Activated naive CD8-positive, alpha-beta T cell (primary cell): ENCODE measurements around the gene PTGIS.

Experiments
- H3K27ac Mint-ChIP-seq: one replicate; pipeline ENCODE4 v1.8.0; 2021; ENCODE audit warnings: mixed read lengths
- H3K27me3 Mint-ChIP-seq: one replicate; pipeline ENCODE4 v1.8.0; 2021; ENCODE audit warnings: mixed read lengths
- H3K36me3 Mint-ChIP-seq: one replicate; pipeline ENCODE4 v1.8.0; 2021; ENCODE audit warnings: mixed read lengths
- H3K4me1 Mint-ChIP-seq: one replicate; pipeline ENCODE4 v1.8.0; 2021; ENCODE audit warnings: low read depth, mixed read lengths
- H3K4me3 Mint-ChIP-seq: one replicate; pipeline ENCODE4 v1.8.0; 2021; ENCODE audit warnings: mild to moderate bottlenecking, mixed read lengths
- H3K9me3 Mint-ChIP-seq: one replicate; pipeline ENCODE4 v1.8.0; 2021; ENCODE audit warnings: low read depth, mixed read lengths

PTGIS gene

DNA sequence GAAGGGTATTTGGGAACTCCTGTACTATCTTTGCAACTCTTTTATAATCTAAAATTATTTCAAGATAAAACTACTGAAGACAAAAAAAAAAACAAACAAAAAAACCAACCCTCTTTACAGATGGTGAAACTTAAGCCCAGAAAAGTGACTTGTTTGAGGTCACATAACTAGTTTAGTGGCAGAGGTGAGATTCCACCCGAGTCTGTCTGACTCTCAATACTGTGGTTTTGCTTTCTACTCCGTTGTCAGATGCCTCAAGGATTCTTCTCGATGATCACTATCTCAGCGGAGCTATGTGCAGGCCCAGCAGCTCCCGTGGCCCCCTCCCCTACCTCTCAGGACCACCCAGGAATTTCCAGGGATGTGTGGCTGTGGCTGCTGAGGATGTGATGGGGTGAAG is 49.4 kb downstream of the PTGIS start:
- Mint-ChIP-seq H3K27me3 (peaks cover 21% of the 10 kb centered on the region), H3K27ac (no peak overlapping the region), H3K9me3 (no peaks in the 10 kb centered on the region), H3K36me3 (peaks cover 7% of the 10 kb centered on the region), H3K4me3 (no peak overlapping the region), H3K4me1 (no peaks in the 10 kb centered on the region)

DNA sequence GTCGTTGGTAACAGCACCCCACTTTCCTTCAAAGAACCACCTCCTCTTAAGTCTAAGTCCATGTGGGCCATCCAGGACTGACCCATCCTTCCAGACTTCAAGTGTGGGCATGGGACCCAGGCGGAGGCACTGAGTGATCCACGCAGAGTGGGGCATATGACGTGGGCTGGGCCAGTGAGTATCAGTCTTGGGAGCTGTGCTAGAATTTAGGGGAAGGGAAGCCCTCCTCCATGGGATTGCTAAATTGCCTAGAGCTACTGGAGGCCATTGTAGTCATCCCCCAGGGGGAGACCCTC is 50.2 kb downstream of the PTGIS start:
- peaks cover 18% of the 10 kb centered on the region for H3K27me3 Mint-ChIP-seq
- H3K9me3 Mint-ChIP-seq, result no peaks in the 10 kb centered on the region
- peaks cover 5% of the 10 kb centered on the region for H3K36me3 Mint-ChIP-seq
- H3K4me3 Mint-ChIP-seq, result no peak overlapping the region
- no peak overlapping the region for H3K27ac Mint-ChIP-seq
- no peaks in the 10 kb centered on the region for H3K4me1 Mint-ChIP-seq

DNA sequence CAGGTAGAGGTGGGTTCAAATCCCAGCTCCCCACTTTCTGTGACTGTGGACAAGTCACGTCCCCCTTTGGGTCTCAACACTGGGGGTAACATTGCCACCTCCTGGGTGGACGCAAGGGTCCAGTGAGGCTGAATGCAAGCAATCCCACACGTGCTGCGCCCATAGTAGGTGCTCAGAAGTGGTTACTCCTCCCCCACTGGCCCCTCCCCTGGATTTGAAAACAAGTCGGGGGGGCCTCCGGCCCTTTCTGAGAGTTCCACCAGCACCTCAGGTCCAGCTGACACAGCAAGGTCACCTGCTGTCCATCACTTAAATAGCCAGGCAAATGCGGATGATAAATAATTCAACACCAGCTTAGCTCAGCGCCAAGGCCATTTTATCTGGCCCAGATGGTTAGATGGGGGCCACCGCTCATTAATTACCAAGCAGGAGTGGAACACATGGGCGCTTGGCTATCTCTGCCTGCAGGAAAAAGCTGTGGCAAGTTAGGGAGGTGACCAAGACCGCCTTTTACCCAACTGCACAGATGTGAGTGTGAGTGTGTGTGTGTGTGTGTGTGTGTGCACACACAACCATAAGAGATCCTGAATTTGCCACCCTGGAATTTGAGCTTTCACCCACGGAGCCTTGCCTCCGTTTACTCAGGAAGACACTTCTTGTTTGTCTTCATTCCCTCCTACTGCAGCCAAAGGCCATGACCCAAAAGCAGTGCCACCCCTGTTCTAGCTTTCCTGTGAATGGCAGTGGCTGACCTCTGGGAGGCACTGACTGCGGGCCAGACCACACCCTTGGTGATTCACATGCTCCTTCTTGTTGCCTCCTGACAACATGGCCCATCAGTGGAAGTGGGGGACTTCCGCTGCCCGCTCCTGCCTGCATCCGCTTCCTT is 50.8 kb downstream of the PTGIS start:
- H3K9me3 Mint-ChIP-seq, result no peaks in the 10 kb centered on the region
- H3K27me3 Mint-ChIP-seq, result peaks cover 15% of the 10 kb centered on the region
- peaks cover 4% of the 10 kb centered on the region for H3K36me3 Mint-ChIP-seq
- H3K27ac Mint-ChIP-seq, result no peak overlapping the region
- H3K4me1 Mint-ChIP-seq, result no peaks in the 10 kb centered on the region
- H3K4me3 Mint-ChIP-seq, result no peak overlapping the region

DNA sequence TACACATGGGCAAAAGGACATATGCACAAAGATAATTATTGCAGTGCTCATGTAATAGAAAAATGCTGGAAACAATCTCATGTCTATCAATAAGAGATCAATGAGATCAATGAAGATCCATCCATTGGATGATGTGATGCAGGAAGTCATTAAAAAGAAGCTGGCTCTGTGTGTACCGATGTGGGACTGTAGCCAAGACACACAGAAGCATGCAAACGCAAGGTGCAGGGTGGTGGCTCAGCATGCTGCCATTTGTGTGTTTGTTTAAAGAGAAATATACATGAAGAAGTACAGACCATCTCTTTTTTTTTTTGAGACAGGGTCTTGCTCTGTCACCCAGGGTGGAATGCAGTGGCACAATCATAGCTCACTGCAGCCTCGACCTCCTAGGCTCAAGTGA is 52.4 kb downstream of the PTGIS start:
- Mint-ChIP-seq H3K9me3 (no peaks in the 10 kb centered on the region), H3K4me1 (no peaks in the 10 kb centered on the region), H3K36me3 (no peaks in the 10 kb centered on the region)

DNA sequence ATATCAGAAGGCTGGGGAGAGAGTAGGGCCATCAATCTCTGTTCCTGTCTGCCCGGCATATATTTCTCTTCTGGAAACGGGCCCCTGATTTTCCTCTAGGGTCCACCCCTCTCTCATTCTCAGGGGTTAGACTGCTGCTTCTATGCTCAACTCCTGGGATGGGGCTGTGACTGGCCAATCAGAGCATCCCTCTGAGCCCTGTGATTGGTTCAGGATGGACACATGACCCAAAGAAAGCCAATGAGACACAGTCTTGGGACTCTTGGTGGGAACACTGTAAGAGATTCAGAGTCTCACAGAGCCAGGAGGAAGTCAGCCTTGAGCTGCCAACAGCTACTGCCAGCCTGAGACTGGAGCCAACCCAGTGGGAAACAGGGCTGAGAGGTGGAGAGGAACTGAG is 54.4 kb downstream of the PTGIS start:
- no peak overlapping the region for H3K27ac Mint-ChIP-seq
- no peak overlapping the region for H3K4me3 Mint-ChIP-seq
- H3K9me3 Mint-ChIP-seq, result no peaks in the 10 kb centered on the region
- H3K36me3 Mint-ChIP-seq, result no peaks in the 10 kb centered on the region
- peaks cover 18% of the 10 kb centered on the region for H3K27me3 Mint-ChIP-seq
- no peaks in the 10 kb centered on the region for H3K4me1 Mint-ChIP-seq

More for the DNA sequence above, 52.4 kb downstream of the PTGIS start:
- Mint-ChIP-seq H3K27me3 (peaks cover 11% of the 10 kb centered on the region), H3K4me3 (no peak overlapping the region), H3K27ac (no peak overlapping the region)

DNA sequence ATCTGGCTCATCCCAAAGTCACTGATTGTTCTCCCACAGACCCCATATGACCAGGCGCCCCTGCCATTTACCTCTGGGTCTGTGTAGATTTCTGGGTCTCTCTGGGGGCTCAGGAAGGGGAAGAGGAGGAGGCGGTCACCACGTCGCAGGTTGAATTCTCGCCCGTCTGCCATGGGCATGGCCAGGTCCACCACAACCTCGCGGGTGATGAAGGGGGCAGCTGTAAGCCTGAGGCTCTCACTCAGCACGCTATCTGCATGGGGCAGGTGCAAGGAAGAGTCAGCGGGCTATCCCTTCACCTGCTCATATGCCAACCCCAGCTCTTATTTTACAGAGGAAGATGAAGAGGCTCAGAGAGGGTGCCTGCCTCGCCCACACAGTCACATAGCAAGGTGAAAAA is 54.9 kb downstream of the PTGIS start:
- Mint-ChIP-seq H3K9me3 (no peaks in the 10 kb centered on the region), H3K4me3 (no peak overlapping the region), H3K27me3 (peaks cover 19% of the 10 kb centered on the region), H3K27ac (no peak overlapping the region), H3K4me1 (no peaks in the 10 kb centered on the region), H3K36me3 (no peaks in the 10 kb centered on the region)

DNA sequence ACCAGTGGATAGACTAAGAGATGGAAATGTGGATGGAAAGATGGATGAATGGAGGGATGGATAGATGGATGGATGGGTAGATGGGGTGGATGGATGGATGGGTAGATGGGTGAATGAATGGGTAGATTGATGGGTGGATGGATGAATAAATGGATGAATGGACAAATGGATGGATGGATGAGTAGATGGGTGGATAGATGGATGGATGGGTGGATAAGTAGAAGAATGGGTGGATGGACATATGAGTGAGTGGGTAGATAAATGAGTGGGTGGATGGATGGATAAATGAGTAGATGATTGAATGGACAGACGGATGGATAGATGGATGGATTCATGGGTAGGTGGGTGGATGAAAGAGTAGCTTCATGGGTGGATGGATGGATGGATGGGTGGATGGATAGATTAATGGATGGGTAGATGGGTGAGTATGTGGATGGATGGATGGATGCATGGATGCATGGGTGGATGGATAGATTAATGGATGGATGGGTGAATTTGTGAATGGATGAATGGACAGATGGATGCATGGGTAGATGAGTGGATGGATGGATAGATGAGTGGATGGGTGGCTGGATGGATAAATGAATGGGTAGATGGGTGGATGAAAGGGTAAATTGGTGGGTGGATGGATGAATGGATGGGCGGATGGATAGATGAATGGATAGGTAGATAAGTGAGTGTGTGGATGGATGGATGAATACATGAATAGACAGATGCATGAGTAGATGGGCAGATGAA is 56.0 kb downstream of the PTGIS start:
- Mint-ChIP-seq H3K36me3 (no peaks in the 10 kb centered on the region), H3K4me1 (no peaks in the 10 kb centered on the region), H3K9me3 (no peaks in the 10 kb centered on the region), H3K27me3 (peaks cover 17% of the 10 kb centered on the region), H3K27ac (no peak overlapping the region), H3K4me3 (no peak overlapping the region)

DNA sequence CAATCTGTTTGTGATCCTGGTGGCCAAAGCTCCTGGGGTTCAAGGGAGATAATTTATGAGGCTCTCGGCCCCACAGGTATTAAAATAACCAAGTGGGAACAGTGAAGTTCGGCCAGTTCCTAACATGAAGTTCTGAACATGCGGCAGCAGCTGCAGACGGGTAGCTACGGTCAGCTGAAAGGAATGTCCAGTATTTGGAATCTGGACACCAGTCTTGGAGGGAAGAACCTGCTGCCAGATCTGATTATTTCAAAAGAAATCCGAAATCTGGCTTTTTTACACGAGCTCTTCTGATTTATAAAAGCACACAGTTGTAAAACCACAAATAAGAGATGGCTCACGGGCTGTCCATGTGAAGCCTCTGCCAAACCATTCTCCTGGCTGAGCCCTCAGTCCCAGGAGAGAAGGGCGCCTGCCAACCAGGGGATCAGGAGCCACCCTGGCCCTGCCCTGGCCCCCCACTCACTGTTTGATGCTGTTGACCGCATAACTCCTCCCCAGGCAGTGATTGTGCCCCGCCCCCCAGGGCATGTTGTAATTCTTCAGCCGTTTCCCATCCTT is 57.3 kb downstream of the PTGIS start:
- Mint-ChIP-seq H3K27me3 (peaks cover 17% of the 10 kb centered on the region), H3K9me3 (no peaks in the 10 kb centered on the region), H3K4me1 (no peaks in the 10 kb centered on the region), H3K27ac (no peak overlapping the region), H3K36me3 (no peaks in the 10 kb centered on the region), H3K4me3 (no peak overlapping the region)

DNA sequence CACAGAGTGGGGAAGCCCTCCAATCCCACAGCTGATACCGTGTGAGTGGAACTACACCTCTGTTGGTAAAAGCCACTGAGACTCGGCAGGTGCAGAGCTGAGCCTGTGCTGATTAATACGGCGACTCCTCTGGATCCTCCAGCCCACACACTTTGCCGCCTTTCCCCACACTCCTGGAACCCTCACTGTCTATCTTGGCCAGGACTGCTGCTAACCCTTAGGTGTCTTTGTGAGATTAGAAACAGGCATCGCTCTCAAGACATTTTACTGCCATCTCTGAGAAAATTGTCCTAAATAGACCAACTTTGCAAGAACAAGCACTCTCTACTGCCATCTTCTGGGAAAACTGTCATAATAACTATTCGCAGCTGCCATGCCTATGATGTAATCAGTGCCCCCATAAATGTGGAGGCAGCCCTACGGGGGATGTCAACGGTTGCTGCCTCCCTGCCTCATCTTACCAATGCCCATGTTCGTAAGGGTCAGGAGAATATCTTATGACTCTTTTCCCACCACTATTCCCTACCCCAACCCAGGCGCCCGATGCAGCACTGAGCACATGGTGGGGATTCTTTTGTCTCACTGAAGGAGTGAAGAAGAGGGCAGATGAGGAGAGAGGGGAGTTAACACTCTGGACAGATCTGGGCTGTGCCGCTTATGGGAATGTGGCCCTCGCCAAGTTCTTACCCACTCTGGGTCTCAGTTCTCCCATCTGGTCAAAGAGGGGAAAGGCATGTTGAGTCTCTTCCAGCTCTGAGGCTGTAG is 59.3 kb downstream of the PTGIS start:
- no peaks in the 10 kb centered on the region for H3K4me1 Mint-ChIP-seq
- H3K27me3 Mint-ChIP-seq, result peaks cover 20% of the 10 kb centered on the region
- H3K27ac Mint-ChIP-seq, result no peak overlapping the region
- no peaks in the 10 kb centered on the region for H3K9me3 Mint-ChIP-seq
- H3K4me3 Mint-ChIP-seq, result no peak overlapping the region
- H3K36me3 Mint-ChIP-seq, result no peaks in the 10 kb centered on the region

DNA sequence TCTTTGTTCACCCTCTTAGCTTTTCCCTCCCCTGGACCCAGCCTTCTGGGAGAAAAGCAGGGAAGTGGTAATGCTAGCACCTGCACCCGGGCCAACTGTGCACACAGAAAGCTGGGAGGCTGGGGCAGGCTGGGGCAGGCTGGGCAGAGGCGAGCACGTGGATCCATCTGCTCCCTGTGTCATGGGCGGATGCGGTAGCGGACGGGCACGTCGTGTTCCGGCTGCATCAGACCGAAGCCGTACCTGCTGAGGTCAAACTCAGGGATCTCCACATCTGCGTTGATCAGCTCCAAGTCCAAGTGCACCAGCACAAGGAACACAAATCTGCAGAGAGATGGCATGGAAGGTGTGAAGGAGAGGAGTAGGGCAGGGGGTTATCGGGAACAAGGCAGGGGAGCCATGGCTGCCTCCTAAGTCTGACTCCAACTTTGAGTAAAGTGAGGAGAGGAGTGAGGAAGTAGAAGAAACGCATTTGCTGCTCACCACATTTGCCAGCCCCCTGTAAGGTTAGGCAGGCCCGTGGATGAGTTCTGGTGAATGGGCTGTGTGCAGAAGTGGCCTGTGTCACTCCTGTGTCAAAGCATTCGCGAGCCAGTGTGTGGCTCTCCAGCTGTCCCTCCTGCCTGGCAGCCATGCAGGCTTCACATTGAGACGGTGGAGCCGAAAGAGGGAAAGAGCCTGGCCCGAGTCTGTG is 60.0 kb downstream of the PTGIS start:
- Mint-ChIP-seq H3K9me3 (no peaks in the 10 kb centered on the region), H3K4me1 (no peaks in the 10 kb centered on the region), H3K4me3 (no peak overlapping the region), H3K27me3 (peaks cover 21% of the 10 kb centered on the region), H3K36me3 (no peaks in the 10 kb centered on the region), H3K27ac (no peak overlapping the region)

DNA sequence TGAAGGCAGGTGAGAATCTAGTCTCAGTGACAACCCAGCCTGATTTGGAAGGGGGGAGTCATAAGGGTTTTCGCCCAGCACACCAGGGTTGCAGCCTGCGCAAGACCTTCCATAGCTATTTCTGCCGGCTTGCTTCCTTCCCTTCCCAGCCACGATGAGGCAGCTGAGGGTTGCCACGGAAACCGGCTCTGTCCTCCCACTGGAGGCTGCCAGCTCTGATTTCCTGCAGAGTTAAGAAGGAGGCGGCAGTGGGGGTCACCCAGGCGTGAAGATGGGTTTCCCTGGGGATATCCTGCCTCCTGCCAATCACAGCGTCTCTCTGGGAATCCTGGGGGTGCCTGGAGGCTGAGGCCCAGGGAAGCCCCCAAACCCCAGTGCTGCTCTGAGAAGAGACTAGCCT is 62.4 kb downstream of the PTGIS start:
- peaks cover 18% of the 10 kb centered on the region for H3K27me3 Mint-ChIP-seq
- no peak overlapping the region for H3K27ac Mint-ChIP-seq
- no peaks in the 10 kb centered on the region for H3K9me3 Mint-ChIP-seq
- no peak overlapping the region for H3K4me3 Mint-ChIP-seq
- no peaks in the 10 kb centered on the region for H3K4me1 Mint-ChIP-seq
- no peaks in the 10 kb centered on the region for H3K36me3 Mint-ChIP-seq

DNA sequence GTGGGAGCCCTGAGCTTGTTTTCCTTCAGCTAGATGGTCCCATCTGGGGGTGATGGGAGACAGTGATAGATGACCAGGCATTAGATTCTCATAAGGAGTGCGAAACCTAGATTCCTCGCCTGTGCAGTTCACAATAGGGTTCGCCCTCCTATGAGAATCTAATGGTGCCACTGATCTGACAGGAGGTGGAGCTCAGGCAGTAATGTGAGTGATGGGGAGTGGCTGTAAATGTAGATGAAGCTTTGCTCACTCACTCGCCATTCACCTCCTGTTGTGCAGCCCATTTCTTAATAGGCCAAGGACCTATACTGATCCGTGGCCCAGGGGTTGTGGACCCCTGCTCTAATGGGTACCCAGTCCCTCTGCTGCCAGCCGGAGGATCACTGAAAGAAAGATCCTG is 64.8 kb downstream of the PTGIS start:
- Mint-ChIP-seq H3K4me3 (no peak overlapping the region), H3K36me3 (no peaks in the 10 kb centered on the region), H3K4me1 (no peaks in the 10 kb centered on the region), H3K9me3 (no peaks in the 10 kb centered on the region), H3K27ac (no peak overlapping the region), H3K27me3 (peaks cover 12% of the 10 kb centered on the region)

DNA sequence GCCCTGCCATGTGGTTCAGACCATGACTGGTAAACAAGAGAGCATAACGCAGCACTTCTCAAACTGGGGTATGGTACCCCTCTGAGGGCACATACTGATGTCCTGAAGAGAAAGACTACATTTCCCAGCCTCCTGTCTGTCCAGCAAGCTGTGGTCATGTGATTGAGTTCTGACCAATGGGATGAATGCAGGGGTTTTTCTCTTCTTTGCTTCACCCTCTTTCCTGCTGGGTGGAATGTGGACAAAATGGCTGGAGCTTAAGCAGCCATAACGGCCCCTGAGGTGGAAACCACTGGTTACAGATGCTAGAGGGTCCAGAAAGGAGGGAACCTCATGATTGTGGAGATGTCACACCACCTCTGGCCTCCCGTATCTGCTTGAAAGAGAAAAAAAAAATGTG is 66.0 kb downstream of the PTGIS start:
- Mint-ChIP-seq H3K36me3 (no peaks in the 10 kb centered on the region), H3K9me3 (no peaks in the 10 kb centered on the region), H3K27me3 (peaks cover 12% of the 10 kb centered on the region), H3K27ac (no peak overlapping the region), H3K4me3 (no peak overlapping the region), H3K4me1 (no peaks in the 10 kb centered on the region)

DNA sequence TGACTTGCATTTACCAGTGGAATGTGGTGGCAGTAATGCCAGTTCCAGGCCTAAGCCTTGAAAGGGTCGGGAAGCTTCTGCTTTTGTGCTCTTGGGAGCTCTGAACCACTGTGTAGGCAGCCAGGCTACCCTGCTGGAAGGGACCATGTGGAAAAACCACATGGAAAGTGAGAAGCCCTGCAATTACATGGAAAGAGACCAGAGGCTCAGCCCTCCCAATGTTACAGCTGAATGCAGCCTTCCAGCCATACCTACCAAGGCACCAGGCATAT is 70.6 kb downstream of the PTGIS start:
- Mint-ChIP-seq H3K27me3 (peaks cover 9% of the 10 kb centered on the region), H3K4me3 (no peak overlapping the region), H3K4me1 (no peaks in the 10 kb centered on the region), H3K36me3 (no peaks in the 10 kb centered on the region), H3K9me3 (no peaks in the 10 kb centered on the region), H3K27ac (no peak overlapping the region)
